Ishikawa (cell line): ENCODE measurements around the gene SART3.

Experiments used
- YY1 ChIP-seq: IDR thresholded peaks from 2 replicates; pipeline ENCODE4 v1.6.1; 2012; ENCODE audit warnings: low read depth
- TF ChIP-seq, protein P1 (sequence below): IDR thresholded peaks from 2 replicates; pipeline ENCODE4 v1.6.1; 2012

GRCh38 chr12:108582978-108583770 is 22.2 kb upstream of the SART3 start:
- no peak for TF ChIP-seq YY1
- TF ChIP-seq, protein P1, sequence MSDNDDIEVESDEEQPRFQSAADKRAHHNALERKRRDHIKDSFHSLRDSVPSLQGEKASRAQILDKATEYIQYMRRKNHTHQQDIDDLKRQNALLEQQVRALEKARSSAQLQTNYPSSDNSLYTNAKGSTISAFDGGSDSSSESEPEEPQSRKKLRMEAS, result no peak
